LNCaP clone FGC (cell line): ENCODE results near the gene KDM5C.

Experiments used
- DNase-seq: peaks from one replicate; pipeline ENCODE4 v3.0.0-alpha.2; 2011; ENCODE audit warnings: low read depth
- H3K4me3 ChIP-seq: 2 replicates; pipeline ENCODE4 v1.5.1; 2011; ENCODE audit warnings: mild to moderate bottlenecking, low read depth, low read length, control low read depth
- TF ChIP-seq, protein P1 (sequence below): IDR thresholded peaks from 2 replicates; pipeline ENCODE4 v1.5.1; 2012; ENCODE audit warnings: mild to moderate bottlenecking; ENCODE audit not compliant: control insufficient read depth, insufficient read depth; ENCODE audit errors: extremely low read depth

Gene KDM5C

GRCh38 chrX:53224860-53225797, at the start of gene KDM5C:
TSS of gene KDM5C (minus strand) at chrX:53225207. CDS start at chrX:53224889, 318 bp downstream.
- DNase-seq = peak; percentile 68
- peak within 1 kb of the TSS; percentile 88 for H3K4me3 ChIP-seq
- TF ChIP-seq, protein P1, sequence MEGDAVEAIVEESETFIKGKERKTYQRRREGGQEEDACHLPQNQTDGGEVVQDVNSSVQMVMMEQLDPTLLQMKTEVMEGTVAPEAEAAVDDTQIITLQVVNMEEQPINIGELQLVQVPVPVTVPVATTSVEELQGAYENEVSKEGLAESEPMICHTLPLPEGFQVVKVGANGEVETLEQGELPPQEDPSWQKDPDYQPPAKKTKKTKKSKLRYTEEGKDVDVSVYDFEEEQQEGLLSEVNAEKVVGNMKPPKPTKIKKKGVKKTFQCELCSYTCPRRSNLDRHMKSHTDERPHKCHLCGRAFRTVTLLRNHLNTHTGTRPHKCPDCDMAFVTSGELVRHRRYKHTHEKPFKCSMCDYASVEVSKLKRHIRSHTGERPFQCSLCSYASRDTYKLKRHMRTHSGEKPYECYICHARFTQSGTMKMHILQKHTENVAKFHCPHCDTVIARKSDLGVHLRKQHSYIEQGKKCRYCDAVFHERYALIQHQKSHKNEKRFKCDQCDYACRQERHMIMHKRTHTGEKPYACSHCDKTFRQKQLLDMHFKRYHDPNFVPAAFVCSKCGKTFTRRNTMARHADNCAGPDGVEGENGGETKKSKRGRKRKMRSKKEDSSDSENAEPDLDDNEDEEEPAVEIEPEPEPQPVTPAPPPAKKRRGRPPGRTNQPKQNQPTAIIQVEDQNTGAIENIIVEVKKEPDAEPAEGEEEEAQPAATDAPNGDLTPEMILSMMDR = no peak

DNA sequence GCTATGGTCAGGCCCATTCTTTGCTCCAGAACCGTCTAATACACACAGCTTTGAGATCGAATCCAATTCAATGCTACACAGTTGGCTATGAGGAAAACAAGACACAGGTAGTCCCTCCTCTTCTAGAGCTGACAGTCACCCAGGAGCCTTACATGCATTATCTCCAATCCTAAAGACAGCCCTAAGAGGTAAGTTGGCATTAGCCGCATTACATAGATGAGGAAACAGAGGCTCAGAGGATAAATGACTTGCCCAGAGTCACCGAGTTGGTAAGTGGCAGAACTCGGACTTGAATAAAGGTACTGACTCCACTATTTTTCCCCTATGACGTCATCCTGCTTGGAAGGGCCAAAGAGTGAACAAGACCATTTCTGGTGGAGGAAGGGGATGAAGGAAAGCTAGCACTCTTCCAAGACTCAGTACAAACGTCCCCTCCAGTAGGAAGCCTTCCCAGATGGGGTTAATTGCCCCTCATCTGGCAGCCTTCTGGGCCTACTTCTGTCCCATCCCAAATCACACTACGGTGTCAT, 47.9 kb upstream of the KDM5C start:
- no peak overlapping the region for H3K4me3 ChIP-seq
- TF ChIP-seq, protein P1 = no peak
- DNase-seq = no peak

- no peak for DNase-seq
- no peak overlapping the region for H3K4me3 ChIP-seq
- TF ChIP-seq, protein P1 = no peak
Measured at GRCh38 chrX:53269536-53270107, 44.6 kb upstream of the KDM5C start.

DNA sequence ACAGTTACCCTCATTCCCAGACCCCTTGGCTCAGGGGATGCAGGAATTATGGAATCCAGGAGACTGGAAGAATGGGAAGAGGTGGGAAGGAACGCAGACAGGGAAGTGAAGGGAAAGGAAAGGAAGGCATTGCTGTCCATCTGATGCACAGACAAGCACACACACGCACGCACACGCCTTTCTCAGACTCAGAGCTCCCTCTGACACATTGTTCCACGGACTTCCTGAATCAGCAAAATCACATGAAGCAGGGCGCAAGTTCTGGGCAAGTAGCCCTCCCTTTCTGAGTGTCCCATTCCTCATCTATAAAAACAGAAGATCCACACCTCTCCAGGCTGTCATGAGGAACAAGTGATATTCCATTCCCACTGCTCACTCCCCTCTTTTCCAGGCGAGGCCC, 43.2 kb upstream of the KDM5C start:
- no peak for DNase-seq
- H3K4me3 ChIP-seq = no peak overlapping the region
- TF ChIP-seq, protein P1 = no peak

DNA sequence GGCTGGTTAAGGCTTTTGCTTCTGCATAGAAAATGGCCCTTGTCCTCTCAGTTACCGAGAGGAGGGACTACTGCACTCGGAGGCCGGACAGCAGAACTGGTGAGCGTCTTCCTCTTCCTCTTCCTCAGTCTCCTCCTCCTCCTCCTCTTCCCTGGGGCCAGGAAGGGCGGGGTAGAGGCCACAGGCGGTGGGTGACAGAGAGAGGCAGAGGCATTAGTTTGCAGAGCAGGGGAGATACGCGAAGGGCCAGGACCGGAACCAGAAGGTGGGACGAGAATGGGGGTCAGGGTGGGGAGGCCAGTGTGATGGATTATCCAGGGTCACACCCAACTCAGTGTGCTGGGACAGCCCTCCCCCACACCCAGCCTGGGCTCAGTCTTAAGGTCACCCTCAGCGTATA, 41.9 kb upstream of the KDM5C start:
- H3K4me3 ChIP-seq = no peak overlapping the region
- TF ChIP-seq, protein P1 = no peak
- DNase-seq = no peak

- TF ChIP-seq, protein P1 = no peak
- no peak for DNase-seq
- no peak overlapping the region for H3K4me3 ChIP-seq
Measured at GRCh38 chrX:53265771-53266574, 41.0 kb upstream of the KDM5C start.
